BJ (cell line): ENCODE measurements around the gene CYP26A1. TPM values are rescaled to one million over a fixed set of nuclear protein-coding genes. Genes with fewer than 3 reads are reported as not detected.
A peak's percentile ranks its signal among the peaks of the same experiment; 100 is the strongest.

Experiments
- CTCF ChIA-PET: fragments of 350-600 bp; formaldehyde crosslinking; extraction: SDS; loops from one replicate; lab custom pipeline; 2021; ENCODE audit warnings: antibody characterized with exemption, inconsistent platforms; lab: Yijun Ruan, JAX
- POLR2A ChIA-PET: fragments of 300-600 bp; sonication (Branson Sonifier 250); formaldehyde crosslinking; extraction: SDS; loops from one replicate; lab custom pipeline; 2021; ENCODE audit warnings: antibody characterized with exemption; lab: Charles Lee
- DNase-seq: peaks from one replicate; pipeline ENCODE4 v3.0.0-alpha.2; 2011; ENCODE audit warnings: low read depth
- H3K27me3 ChIP-seq: 2 replicates; pipeline ENCODE4 v1.6.0; 2011; ENCODE audit warnings: low read length; ENCODE audit not compliant: control insufficient read depth, insufficient read depth
- H3K36me3 ChIP-seq: 2 replicates; pipeline ENCODE4 v1.5.1; 2011; ENCODE audit warnings: low read length; ENCODE audit not compliant: control insufficient read depth, insufficient read depth
- H3K4me3 ChIP-seq: 2 replicates; pipeline ENCODE4 v1.5.1; 2011; ENCODE audit warnings: low read depth, mild to moderate bottlenecking, control low read depth, low read length
- polyA plus RNA-seq: library from polyadenylated mRNA; depleted of rRNA; stranded (reverse); fragments of >200 nt; gene quantifications from 2 replicates; pipeline ENCODE4 v1.2.3, GENCODE V29; 2011; rRNA removed
- TF ChIP-seq, protein P1 (sequence below): IDR thresholded peaks from 2 replicates; pipeline ENCODE4 v1.5.1; 2011; ENCODE audit warnings: low read depth, mild to moderate bottlenecking, control low read depth, inconsistent platforms, low read length, moderate library complexity; ENCODE audit not compliant: insufficient read depth

CYP26A1 gene
- polyA plus RNA-seq, 1 experiment = 0.06 TPM

- CTCF ChIA-PET = no interaction called here
- POLR2A ChIA-PET = no interaction called here
- TF ChIP-seq, protein P1, sequence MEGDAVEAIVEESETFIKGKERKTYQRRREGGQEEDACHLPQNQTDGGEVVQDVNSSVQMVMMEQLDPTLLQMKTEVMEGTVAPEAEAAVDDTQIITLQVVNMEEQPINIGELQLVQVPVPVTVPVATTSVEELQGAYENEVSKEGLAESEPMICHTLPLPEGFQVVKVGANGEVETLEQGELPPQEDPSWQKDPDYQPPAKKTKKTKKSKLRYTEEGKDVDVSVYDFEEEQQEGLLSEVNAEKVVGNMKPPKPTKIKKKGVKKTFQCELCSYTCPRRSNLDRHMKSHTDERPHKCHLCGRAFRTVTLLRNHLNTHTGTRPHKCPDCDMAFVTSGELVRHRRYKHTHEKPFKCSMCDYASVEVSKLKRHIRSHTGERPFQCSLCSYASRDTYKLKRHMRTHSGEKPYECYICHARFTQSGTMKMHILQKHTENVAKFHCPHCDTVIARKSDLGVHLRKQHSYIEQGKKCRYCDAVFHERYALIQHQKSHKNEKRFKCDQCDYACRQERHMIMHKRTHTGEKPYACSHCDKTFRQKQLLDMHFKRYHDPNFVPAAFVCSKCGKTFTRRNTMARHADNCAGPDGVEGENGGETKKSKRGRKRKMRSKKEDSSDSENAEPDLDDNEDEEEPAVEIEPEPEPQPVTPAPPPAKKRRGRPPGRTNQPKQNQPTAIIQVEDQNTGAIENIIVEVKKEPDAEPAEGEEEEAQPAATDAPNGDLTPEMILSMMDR = no peak
- H3K4me3 ChIP-seq = no peak overlapping the region
- H3K27me3 ChIP-seq = peaks cover 3% of the 10 kb centered on the region
- H3K36me3 ChIP-seq = no peaks in the 10 kb centered on the region
- DNase-seq = no peak
These were observed 51.1 kb downstream of the CYP26A1 start for GRCh38 chr10:93124580-93125318.

DNA sequence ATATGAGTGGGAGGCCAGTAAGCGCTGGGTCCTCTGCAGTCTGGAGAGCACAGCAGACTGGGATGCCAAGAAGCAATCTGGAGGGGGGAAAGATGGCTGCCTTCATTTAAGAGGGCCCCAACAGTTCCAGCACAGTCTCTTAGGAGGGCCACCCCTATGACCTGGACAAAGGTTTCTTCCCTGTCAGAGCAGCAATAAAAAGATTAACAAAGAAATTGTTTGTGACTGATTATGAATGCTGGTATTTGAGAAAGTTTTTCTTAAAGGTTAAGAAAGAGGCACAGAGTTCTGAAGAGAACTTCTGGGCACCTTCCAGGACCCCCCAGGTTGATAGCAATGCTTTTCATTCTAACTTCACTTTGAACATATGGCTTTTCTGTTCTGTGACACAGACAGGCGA lies 52.3 kb downstream of the CYP26A1 start:
- Histone ChIP-seq H3K4me3 (no peak overlapping the region), H3K27me3 (no peaks in the 10 kb centered on the region; the same call in 1 of the 2 replicates), H3K36me3 (no peaks in the 10 kb centered on the region)
- TF ChIP-seq, protein P1 = no peak
- DNase-seq = no peak
- CTCF ChIA-PET = interaction anchor here (1.2 to 2.0 kb wide), 2 partner anchors 10 to 12 kb away, joined by 5 to 8 read pairs; no protein-coding TSS in a partner anchor
- POLR2A ChIA-PET = no interaction called here

- CTCF ChIA-PET = interaction anchor here (0.6 to 2.0 kb wide), 4 partner anchors 9 to 19 kb away, joined by 3 to 8 read pairs (median 5); no protein-coding TSS in a partner anchor
- Histone ChIP-seq H3K27me3 (no peaks in the 10 kb centered on the region; the same call in 1 of the 2 replicates), H3K4me3 (no peak overlapping the region), H3K36me3 (no peaks in the 10 kb centered on the region)
- TF ChIP-seq, protein P1 = peak; percentile 34; the same call in 1 of the 2 replicates
- DNase-seq = no peak
- POLR2A ChIA-PET = no interaction called here
These were observed 52.9 kb downstream of the CYP26A1 start for GRCh38 chr10:93126483-93127052.

Other genes with a start within 250 kb of the CYP26A1 start
- gene EXOC6, start 225.4 kb upstream of the CYP26A1 start, polyA plus RNA-seq = 9.6 and 23.8 TPM in 2 replicates
- 0.05 and 0.09 TPM in 2 replicates for gene CYP26C1, start 13.1 kb upstream of the CYP26A1 start, polyA plus RNA-seq